ENCODE measurements around the gene RXFP3.

Gene RXFP3

GRCh38 chr5:33981408-33982162, 45.4 kb downstream of the RXFP3 start:
- DNase-seq (ENCODE audit: low read depth in 3 of 3): no peak

GRCh38 chr5:33984178-33984577, 48.0 kb downstream of the RXFP3 start:
- DNase-seq (ENCODE audit: low read depth in 3 of 3): no peak

- no peak for DNase-seq (ENCODE audit: low read depth in 3 of 3)
Measured at GRCh38 chr5:33984671-33985124, 48.5 kb downstream of the RXFP3 start, which contains the start of gene SLC45A2. TSS of gene SLC45A2 (minus strand) at chr5:33984693. CDS start at chr5:33984583, 110 bp downstream.

GRCh38 chr5:33985447-33985846, 49.3 kb downstream of the RXFP3 start:
- no peak for DNase-seq (ENCODE audit: low read depth in 3 of 3)

All from stimulated activated CD4-positive, alpha-beta T cell treated with anti-CD3 and anti-CD28 coated beads, TNF-alpha, amount 100 ng/mL, for 4 hours (primary cell).